Measurements from ENCODE around the gene DDX56. TPM values are rescaled to one million over a fixed set of nuclear protein-coding genes. Genes with fewer than 3 reads are reported as not detected.

Gene DDX56
- total RNA-seq, 2 experiments from 2014 or later: 83.6 to 86.5 TPM

DNA sequence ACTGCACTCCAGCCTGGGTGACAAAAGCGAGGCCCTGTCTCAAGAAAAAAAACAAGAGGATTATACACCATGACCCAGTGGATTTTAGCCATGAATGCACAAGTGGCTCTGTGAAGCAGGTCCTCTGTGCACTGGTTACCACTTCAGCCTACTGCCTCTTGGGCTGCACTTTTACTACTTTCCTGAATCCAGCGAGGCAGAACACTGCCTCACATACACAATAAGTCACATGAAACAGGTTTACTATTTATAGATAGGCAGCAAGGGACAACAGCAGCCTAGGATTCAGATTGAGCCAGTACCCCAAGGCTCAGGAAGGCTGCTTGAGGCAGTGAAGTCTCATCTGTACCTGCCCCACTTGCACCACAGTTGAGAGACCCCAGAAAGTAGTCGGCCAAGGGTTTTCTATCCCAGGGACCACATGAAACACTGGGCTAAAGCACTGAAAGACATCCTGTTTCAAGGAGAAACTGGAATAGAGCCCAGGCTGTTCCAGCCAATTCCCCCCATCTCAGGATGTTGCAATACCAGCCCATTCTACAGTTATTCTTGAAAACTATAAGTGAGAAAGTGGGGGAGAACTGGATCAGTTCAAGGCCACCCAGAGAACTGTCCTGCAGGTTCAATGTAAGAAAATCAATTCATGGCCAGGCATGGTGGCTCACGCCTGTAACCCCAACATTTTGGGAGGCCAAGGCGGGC lies 22.4 kb upstream of the DDX56 start:
- Mint-ChIP-seq H3K9me3 (ENCODE audit: insufficient read depth) (no peaks in the 10 kb centered on the region), H3K27me3 (ENCODE audit: low read depth) (peaks cover 9% of the 10 kb centered on the region), H3K4me1 (ENCODE audit: low read depth) (no peaks in the 10 kb centered on the region), H3K27ac (no peak overlapping the region), H3K4me3 (no peak overlapping the region), H3K36me3 (ENCODE audit: low read depth) (no peaks in the 10 kb centered on the region)
- POLR2A ChIA-PET: interaction anchor here (0.9 kb wide), 1 partner anchor 11 kb away, joined by 3 read pairs; no protein-coding TSS in a partner anchor
- CTCF ChIA-PET: no interaction called here
- ATAC-seq (no peak), DNase-seq (no peak)

DNA sequence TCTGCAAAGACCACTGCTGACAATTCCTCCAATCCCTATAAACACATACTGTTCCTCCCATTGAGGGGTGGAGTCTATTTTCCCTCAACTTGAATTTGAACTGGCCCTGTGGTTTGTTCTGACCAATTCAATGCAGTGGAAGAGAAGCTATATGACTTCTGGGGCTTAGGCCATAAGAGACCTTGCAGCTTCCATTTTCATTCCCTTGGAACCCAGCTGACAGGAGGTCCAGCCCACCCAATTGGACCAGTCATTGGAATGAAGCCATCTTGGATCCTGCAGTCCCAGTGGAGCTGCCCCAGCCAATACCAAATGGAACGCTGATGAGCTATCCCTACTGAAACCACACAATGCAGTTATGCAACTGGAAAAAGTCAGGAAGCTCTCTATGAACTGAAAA lies 17.2 kb upstream of the DDX56 start:
- Mint-ChIP-seq H3K9me3 (ENCODE audit: insufficient read depth) (no peaks in the 10 kb centered on the region), H3K27ac (no peak overlapping the region), H3K27me3 (ENCODE audit: low read depth) (peaks cover 3% of the 10 kb centered on the region), H3K4me1 (ENCODE audit: low read depth) (peaks cover 8% of the 10 kb centered on the region), H3K36me3 (ENCODE audit: low read depth) (no peaks in the 10 kb centered on the region), H3K4me3 (no peak overlapping the region)
- DNase-seq: no peak
- ChIA-PET CTCF (interaction anchor here (1.0 to 1.3 kb wide), 3 partner anchors 48 to 256 kb away, joined by 4 to 5 read pairs (median 4); no protein-coding TSS in a partner anchor), POLR2A (interaction anchor here (0.6 to 2.1 kb wide), 6 partner anchors 8 to 259 kb away, joined by 3 to 6 read pairs (median 4); partner anchors contain the start of genes H2AZ2 and OGDH)
- ATAC-seq: no peak

DNA sequence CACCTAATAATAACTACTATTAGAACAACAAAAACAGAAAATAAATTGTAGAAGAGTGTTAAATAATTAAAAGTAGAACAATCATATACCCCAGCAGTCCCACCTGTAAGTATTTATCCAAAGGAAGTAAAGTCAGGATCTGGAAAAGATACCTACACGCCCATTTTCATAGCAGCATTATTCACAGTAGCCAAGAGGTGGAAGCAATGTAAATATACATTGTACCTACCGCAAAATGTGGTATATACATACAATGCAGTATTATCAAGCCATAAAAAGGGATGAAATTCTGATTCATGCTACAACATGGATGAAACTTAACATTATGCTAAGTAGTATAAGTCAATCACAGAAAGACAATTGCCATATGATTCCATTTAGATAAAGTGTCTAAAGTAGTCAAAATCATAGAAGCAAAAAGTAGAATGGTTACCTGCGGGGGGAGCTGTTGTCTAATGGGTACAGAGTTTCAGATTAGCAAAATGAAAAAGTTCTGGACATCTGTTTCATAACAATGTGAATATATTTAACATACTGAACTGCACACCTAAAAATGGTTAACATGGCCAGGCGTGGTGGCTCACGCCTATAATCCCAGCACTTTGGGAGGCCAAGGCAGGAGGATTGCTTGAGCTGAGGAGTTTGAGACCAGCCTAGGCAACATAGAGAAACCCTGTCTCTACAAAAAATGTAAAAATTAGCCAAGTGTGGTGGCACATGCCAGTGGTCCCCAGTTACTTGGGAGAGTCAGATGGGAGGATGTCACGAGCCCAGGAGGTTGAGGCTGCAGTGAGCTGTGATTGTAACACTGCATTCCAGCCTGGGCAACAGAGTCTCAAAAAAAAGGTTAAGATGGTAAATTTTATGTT lies 14.4 kb upstream of the DDX56 start:
- ATAC-seq (peak; percentile 78), DNase-seq (peak; percentile 81)
- ChIA-PET CTCF (interaction anchor here (0.7 to 1.3 kb wide), 16 partner anchors 10 to 269 kb away, joined by 3 to 7 read pairs (median 3); partner anchors contain the start of genes H2AZ2 and OGDH), POLR2A (no interaction called here)
- Mint-ChIP-seq H3K4me1 (ENCODE audit: low read depth) (peaks cover 8% of the 10 kb centered on the region), H3K27ac (peak overlapping the region; percentile 39), H3K9me3 (ENCODE audit: insufficient read depth) (no peaks in the 10 kb centered on the region), H3K27me3 (ENCODE audit: low read depth) (peaks cover 3% of the 10 kb centered on the region), H3K4me3 (no peak overlapping the region), H3K36me3 (ENCODE audit: low read depth) (no peaks in the 10 kb centered on the region)

DNA sequence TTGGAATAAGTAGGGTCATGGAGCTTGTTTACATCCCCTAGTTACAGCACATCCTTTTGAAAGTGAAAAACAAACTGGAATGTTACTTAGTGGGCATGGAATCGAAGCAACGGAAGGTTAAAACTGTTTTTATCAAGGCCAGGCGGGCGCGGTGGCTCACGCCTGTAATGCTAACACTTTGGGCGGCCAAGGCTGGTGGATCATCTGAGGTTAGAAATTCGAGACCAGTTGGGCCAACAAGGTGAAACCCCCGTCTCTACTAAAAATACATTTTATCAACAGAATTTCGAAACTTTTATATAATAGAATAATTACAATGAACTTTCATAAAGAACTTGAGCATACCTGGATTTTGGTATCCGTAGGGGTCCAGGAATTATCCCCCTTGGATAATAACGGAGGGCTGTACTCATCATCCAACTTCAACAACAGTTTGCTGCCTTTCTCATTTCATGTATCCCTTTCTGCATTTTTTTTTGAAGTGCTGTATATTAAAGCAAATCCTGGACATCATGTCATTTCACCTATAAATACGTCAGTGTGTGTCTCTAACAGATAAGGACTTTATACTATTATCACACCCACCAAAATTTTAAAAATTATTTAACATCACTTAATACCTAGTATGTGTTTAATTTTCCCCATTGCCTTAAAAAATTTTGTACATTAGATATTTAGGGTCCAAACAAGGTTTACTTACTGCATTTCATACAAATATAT lies 9.6 kb upstream of the DDX56 start:
- Mint-ChIP-seq H3K4me1 (ENCODE audit: low read depth) (peaks cover 43% of the 10 kb centered on the region), H3K9me3 (ENCODE audit: insufficient read depth) (no peaks in the 10 kb centered on the region), H3K27ac (peak overlapping the region; percentile 91), H3K27me3 (ENCODE audit: low read depth) (peaks cover 3% of the 10 kb centered on the region), H3K36me3 (ENCODE audit: low read depth) (peaks cover 30% of the 10 kb centered on the region), H3K4me3 (peak overlapping the region; percentile 93)
- ATAC-seq (no peak), DNase-seq (no peak)
- ChIA-PET CTCF (interaction anchor here (1.3 kb wide), 1 partner anchor 266 kb away, joined by 3 read pairs; no protein-coding TSS in a partner anchor), POLR2A (interaction anchor here (0.6 to 3.3 kb wide), 13 partner anchors 8 to 397 kb away, joined by 3 to 31 read pairs (median 4); partner anchors contain the start of genes DDX56, H2AZ2, OGDH and PURB)

DNA sequence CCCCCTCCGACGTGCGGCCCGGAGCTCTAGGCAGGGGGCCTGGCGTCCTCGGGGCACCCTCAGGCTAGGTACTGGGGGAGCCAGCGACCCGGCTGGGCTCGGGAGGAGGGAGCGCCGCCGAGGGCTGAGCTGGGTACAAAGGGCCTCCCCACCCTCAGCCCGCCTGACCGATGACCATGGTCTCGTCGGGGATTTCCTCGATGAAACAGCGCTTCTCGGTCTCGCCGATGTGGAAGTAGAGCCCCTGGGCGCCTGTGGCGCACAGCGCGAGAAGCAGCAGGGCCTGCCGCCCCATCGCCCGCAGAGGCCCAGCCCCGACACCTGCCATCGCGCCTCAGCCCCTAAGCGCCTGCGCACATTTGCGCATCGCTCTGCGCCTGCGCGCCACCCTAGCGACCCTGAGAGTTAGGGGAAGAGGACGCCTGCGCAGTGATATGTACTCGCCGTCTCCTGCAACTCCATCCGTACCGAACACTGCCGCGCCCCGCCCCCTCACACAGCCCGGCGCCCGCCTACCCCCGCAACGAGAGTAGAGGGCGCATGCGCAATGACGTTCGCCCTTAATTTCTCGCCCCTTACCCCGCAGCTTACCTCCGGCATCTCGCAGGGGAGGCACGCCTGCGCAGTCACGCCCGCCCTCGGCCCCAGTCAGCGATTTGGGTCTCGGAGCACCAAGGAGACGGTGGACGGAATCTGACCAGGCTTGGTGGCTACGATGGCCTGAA lies 8.3 kb upstream of the DDX56 start, which contains the start of gene TMED4:
TSS of gene TMED4 (minus strand) at position 353 of the 725 bp plus-strand sequence. CDS start at position 328, 25 bp downstream.
- Mint-ChIP-seq H3K4me3 (peak within 1 kb of the TSS; percentile 93), H3K27me3 (ENCODE audit: low read depth) (peaks cover 3% of the 10 kb centered on the region), H3K36me3 (ENCODE audit: low read depth) (peaks cover 35% of the 10 kb centered on the region), H3K4me1 (ENCODE audit: low read depth) (peaks cover 38% of the 10 kb centered on the region), H3K27ac (peak within 1 kb of the TSS; percentile 91), H3K9me3 (ENCODE audit: insufficient read depth) (no peaks in the 10 kb centered on the region)
- ATAC-seq: peak; percentile 95
- ChIA-PET CTCF (interaction anchor here (1.2 to 3.1 kb wide), 7 partner anchors 10 to 341 kb away, joined by 3 to 12 read pairs (median 4); no protein-coding TSS in a partner anchor), POLR2A (interaction anchor here (0.5 to 3.3 kb wide), 22 partner anchors 9 to 554 kb away, joined by 3 to 31 read pairs (median 4); partner anchors contain the start of genes DDX56, H2AZ2, OGDH and PURB)
- DNase-seq: peak; percentile 100

DNA sequence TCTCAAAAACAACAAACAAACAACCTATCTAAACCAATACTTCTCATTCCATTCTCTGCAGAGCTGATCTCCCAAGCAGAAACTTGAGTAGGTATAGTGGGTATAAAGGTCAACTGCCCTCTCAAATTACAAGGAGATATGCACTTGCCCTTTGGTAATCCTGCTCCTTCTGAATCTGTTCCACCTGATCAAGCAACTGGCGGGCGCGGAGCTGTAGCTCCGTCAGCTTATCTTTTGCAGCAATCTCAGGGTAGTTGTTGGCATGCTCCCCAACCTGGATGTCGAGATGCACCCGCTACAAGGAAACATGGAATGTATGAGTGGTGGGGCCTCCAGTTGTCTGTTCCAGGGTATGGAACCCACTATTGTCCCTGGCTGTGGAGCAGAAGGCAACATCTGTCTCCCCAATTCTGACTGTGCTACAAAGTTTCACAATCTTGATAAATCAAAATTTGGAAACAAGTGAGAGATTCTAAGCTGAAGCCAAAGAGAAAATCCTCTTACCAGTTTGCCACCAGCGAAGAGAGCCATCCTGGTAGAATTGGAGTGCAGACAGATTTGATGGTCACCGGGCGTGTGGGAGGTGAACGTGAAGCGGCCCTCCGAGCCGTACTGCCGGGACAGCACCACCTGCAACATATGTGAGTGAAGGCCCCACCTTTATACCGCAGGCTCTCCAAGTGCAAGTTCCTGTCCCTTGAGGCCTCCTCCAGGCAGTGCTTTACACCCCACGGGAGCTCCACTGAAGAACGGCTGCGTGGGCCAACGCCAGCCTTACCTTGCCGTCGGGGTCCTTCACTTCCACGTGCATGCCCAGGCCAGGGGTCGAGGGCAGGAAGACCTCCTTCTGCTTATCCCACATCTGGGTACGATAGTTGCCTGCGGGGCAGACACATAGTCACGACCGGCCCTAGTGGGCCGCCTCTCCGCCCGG lies 7.5 kb upstream of the DDX56 start:
- Mint-ChIP-seq H3K4me3 (peak overlapping the region; percentile 93), H3K9me3 (ENCODE audit: insufficient read depth) (no peaks in the 10 kb centered on the region), H3K27ac (peak overlapping the region; percentile 91), H3K27me3 (ENCODE audit: low read depth) (peaks cover 3% of the 10 kb centered on the region), H3K4me1 (ENCODE audit: low read depth) (peaks cover 39% of the 10 kb centered on the region), H3K36me3 (ENCODE audit: low read depth) (peaks cover 36% of the 10 kb centered on the region)
- ChIA-PET CTCF (interaction anchor here (0.8 to 3.1 kb wide), 6 partner anchors 9 to 341 kb away, joined by 3 to 12 read pairs (median 4); no protein-coding TSS in a partner anchor), POLR2A (interaction anchor here (0.6 to 3.3 kb wide), 12 partner anchors 8 to 375 kb away, joined by 3 to 31 read pairs (median 12); partner anchors contain the start of genes DDX56, H2AZ2, OGDH and PURB)
- DNase-seq (peak; percentile 71), ATAC-seq (peak; percentile 45)

DNA sequence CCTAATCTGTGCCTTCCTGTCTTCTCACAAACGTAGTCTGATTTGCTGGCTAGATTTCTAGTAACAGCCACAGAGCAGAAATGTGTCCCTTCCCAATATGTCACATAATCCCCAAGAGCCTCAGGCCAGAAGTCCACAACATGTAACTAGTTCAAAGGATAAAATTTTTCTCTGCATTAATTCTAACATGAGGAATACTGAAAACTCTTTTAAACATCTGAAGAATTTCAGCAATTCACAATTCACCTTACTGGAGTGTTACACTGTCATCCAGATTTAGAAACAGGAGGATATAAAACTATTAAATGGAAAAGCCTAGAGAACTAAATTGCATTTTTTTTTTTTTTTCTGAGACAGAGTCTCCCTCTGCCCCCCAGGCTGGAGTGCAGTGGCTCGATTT lies 2.5 kb upstream of the DDX56 start:
- POLR2A ChIA-PET: no interaction called here
- CTCF ChIA-PET: interaction anchor here (1.0 to 5.4 kb wide), 2 partner anchors 11 to 86 kb away, joined by 4 to 50 read pairs; partner anchors contain the start of gene NUDCD3
- H3K4me3 Mint-ChIP-seq: no peak overlapping the region
- no peaks in the 10 kb centered on the region for H3K27me3 Mint-ChIP-seq (ENCODE audit: low read depth)
- DNase-seq (no peak), ATAC-seq (no peak)
- no peaks in the 10 kb centered on the region for H3K9me3 Mint-ChIP-seq (ENCODE audit: insufficient read depth)
- H3K4me1 Mint-ChIP-seq (ENCODE audit: low read depth): peaks cover 59% of the 10 kb centered on the region
- peaks cover 72% of the 10 kb centered on the region for H3K36me3 Mint-ChIP-seq (ENCODE audit: low read depth)
- peak overlapping the region; percentile 72 for H3K27ac Mint-ChIP-seq

DNA sequence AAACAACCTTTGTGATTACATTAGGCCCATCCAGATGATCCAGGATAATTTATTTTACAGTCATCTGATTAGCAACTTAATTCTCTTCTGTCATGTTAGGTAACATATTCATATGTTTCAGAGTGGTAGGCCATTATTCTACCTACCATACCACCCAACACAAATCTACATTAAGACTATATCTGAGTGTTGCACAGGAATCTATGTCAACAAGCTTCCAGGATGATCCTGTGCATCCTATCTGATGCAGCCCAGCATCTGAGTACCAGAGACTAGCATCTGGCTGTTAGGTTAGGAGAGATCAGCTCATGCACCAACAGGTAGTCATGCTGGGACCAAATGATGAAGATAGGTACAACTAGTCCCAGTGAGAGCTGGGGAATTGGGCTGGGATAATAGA lies 1.3 kb upstream of the DDX56 start:
- ChIA-PET POLR2A (interaction anchor here (0.7 to 2.0 kb wide), 3 partner anchors 223 to 524 kb away, joined by 3 to 7 read pairs (median 4); no protein-coding TSS in a partner anchor), CTCF (interaction anchor here (1.6 to 5.4 kb wide), 2 partner anchors 10 to 108 kb away, joined by 4 to 50 read pairs; no protein-coding TSS in a partner anchor)
- H3K27ac Mint-ChIP-seq: peak overlapping the region; percentile 96
- peaks cover 47% of the 10 kb centered on the region for H3K4me1 Mint-ChIP-seq (ENCODE audit: low read depth)
- ATAC-seq (no peak), DNase-seq (no peak)
- H3K27me3 Mint-ChIP-seq (ENCODE audit: low read depth): no peaks in the 10 kb centered on the region
- H3K4me3 Mint-ChIP-seq: peak overlapping the region; percentile 99
- H3K9me3 Mint-ChIP-seq (ENCODE audit: insufficient read depth): no peaks in the 10 kb centered on the region
- peaks cover 72% of the 10 kb centered on the region for H3K36me3 Mint-ChIP-seq (ENCODE audit: low read depth)

DNA sequence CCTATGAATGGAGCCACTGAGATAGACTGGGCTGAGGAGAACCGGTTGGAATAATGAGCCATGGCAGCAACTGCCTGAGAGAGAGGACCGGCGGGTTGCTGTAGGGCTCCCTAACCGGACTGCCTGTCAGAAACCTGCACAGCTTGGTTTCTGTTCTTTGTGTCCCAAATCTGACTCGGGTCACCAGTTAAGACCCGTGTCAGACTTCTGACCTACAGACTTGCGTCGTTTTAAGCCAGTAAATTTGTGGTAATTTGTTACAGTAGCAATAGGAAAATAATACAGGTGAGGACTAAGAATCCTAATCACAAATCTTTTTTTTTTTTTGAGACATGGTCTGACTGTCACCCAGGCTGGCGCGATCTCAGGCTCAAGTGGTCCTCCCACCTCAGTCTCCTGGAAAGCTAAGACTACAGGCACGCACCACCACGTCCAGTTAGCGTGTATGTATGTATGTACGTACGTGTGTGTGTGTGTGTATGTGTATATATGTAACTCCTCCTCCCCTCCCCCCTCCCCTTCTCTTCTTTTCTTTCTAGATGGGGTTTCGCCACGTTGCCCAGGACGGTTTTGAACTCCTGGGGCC lies 672 bp upstream of the DDX56 start:
- Mint-ChIP-seq H3K4me1 (ENCODE audit: low read depth) (peaks cover 44% of the 10 kb centered on the region), H3K27ac (peak overlapping the region; percentile 96), H3K36me3 (ENCODE audit: low read depth) (peaks cover 72% of the 10 kb centered on the region), H3K9me3 (ENCODE audit: insufficient read depth) (no peaks in the 10 kb centered on the region), H3K4me3 (peak overlapping the region; percentile 99), H3K27me3 (ENCODE audit: low read depth) (no peaks in the 10 kb centered on the region)
- no peak for ATAC-seq
- ChIA-PET CTCF (interaction anchor here (1.6 to 5.4 kb wide), 2 partner anchors 9 to 108 kb away, joined by 4 to 50 read pairs; no protein-coding TSS in a partner anchor), POLR2A (interaction anchor here (0.6 to 3.1 kb wide), 12 partner anchors 8 to 525 kb away, joined by 3 to 27 read pairs (median 4); partner anchors contain the start of genes OGDH, PURB and TMED4)
- no peak for DNase-seq
